Activated CD4-positive, alpha-beta T cell treated with anti-CD3 and anti-CD28 coated beads for 36 hours (primary cell): ENCODE data around the gene GRHL1. TPM values are rescaled to one million over a fixed set of nuclear protein-coding genes. Genes with fewer than 3 reads are reported as not detected.

Source experiments
- ATAC-seq: fragments of 200-7000 bp; cut with Tn5 transposase; one replicate; pipeline ENCODE4 v1.10.0; 2021; ENCODE audit warnings: mild to moderate bottlenecking, moderate library complexity
- CTCF ChIA-PET: fragments of 350-600 bp; sonication (Branson Sonifier 250); formaldehyde crosslinking; loops from one replicate; lab custom pipeline; 2021; ENCODE audit warnings: antibody characterized with exemption; lab: Charles Lee
- POLR2A ChIA-PET: fragments of 350-600 bp; sonication (Branson Sonifier 250); formaldehyde crosslinking; loops from one replicate; lab custom pipeline; 2021; ENCODE audit warnings: antibody characterized with exemption, inconsistent platforms; lab: Charles Lee
- DNase-seq: peaks from one replicate; pipeline ENCODE4 v3.0.0-alpha.2; 2020
- H3K27ac Mint-ChIP-seq: one replicate; pipeline ENCODE4 v1.8.0; 2021; ENCODE audit warnings: mixed read lengths
- H3K27me3 Mint-ChIP-seq: one replicate; pipeline ENCODE4 v1.8.0; 2021; ENCODE audit warnings: mixed read lengths
- H3K36me3 Mint-ChIP-seq: one replicate; pipeline ENCODE4 v1.8.0; 2021; ENCODE audit warnings: low read depth, mixed read lengths
- H3K4me1 Mint-ChIP-seq: one replicate; pipeline ENCODE4 v1.8.0; 2021; ENCODE audit warnings: mixed read lengths
- H3K4me3 Mint-ChIP-seq: one replicate; pipeline ENCODE4 v1.8.0; 2021; ENCODE audit warnings: mild to moderate bottlenecking, moderate library complexity, mixed read lengths
- H3K9me3 Mint-ChIP-seq: one replicate; pipeline ENCODE4 v1.8.0; 2021; ENCODE audit warnings: low read depth, mixed read lengths
- intact Hi-C, 2 experiments: fragments of 100-400 bp; cut with DNase I in 1 of 2; cut with micrococcal nuclease in 1 of 2; formaldehyde crosslinking; loops; one replicate each; pipeline versions ENCODE4 v1.14.2 to v1.15.1; 2022 to 2024; cut with DNase I, micrococcal nuclease
- total RNA-seq, 2 experiments: library from RNA; stranded (reverse); gene quantifications; one replicate each; pipeline ENCODE4 v1.2.3, GENCODE V29; 2021

GRHL1 gene
- total RNA-seq, 2 experiments from 2014 or later = 0.27 to 0.53 TPM

- POLR2A ChIA-PET = no interaction called here
- CTCF ChIA-PET = interaction anchor here (0.7 to 6.6 kb wide), 5 partner anchors 9 to 86 kb away, joined by 3 to 53 read pairs (median 3); no protein-coding TSS in a partner anchor
- no peaks in the 10 kb centered on the region for H3K9me3 Mint-ChIP-seq
- H3K36me3 Mint-ChIP-seq = no peaks in the 10 kb centered on the region
- peaks cover 13% of the 10 kb centered on the region for H3K4me1 Mint-ChIP-seq
- H3K27me3 Mint-ChIP-seq = no peaks in the 10 kb centered on the region
- no peak overlapping the region for H3K4me3 Mint-ChIP-seq
- intact Hi-C loops = no loop called here
- no peak for ATAC-seq
- no peak overlapping the region for H3K27ac Mint-ChIP-seq
- no peak for DNase-seq
Measured at GRCh38 chr2:9996321-9996720, 44.8 kb downstream of the GRHL1 start.

- Mint-ChIP-seq H3K27me3 (no peaks in the 10 kb centered on the region), H3K27ac (no peak overlapping the region), H3K9me3 (no peaks in the 10 kb centered on the region), H3K4me1 (peaks cover 13% of the 10 kb centered on the region), H3K36me3 (no peaks in the 10 kb centered on the region), H3K4me3 (no peak overlapping the region)
- intact Hi-C loops = no loop called here
- no peak for DNase-seq
- CTCF ChIA-PET = interaction anchor here (0.7 to 6.6 kb wide), 3 partner anchors 13 to 102 kb away, joined by 3 to 53 read pairs (median 3); no protein-coding TSS in a partner anchor
- POLR2A ChIA-PET = no interaction called here
- ATAC-seq = no peak
Measured at GRCh38 chr2:9997936-9998335, 46.4 kb downstream of the GRHL1 start.

- no peak for ATAC-seq
- Mint-ChIP-seq H3K36me3 (no peaks in the 10 kb centered on the region), H3K27ac (no peak overlapping the region), H3K9me3 (no peaks in the 10 kb centered on the region), H3K27me3 (no peaks in the 10 kb centered on the region), H3K4me3 (no peak overlapping the region), H3K4me1 (peaks cover 5% of the 10 kb centered on the region)
- DNase-seq = no peak
- ChIA-PET POLR2A (no interaction called here), CTCF (interaction anchor here (0.6 kb wide), 1 partner anchor 521 kb away, joined by 4 read pairs; no protein-coding TSS in a partner anchor)
- intact Hi-C loops = no loop called here
Measured at GRCh38 chr2:9998916-9999654, 47.6 kb downstream of the GRHL1 start.

- DNase-seq = no peak
- Mint-ChIP-seq H3K36me3 (no peaks in the 10 kb centered on the region), H3K4me3 (no peak overlapping the region), H3K27ac (no peak overlapping the region), H3K27me3 (no peaks in the 10 kb centered on the region), H3K9me3 (no peaks in the 10 kb centered on the region), H3K4me1 (peaks cover under 1% of the 10 kb centered on the region)
- ATAC-seq = no peak
- CTCF ChIA-PET = interaction anchor here (0.6 to 2.1 kb wide), 2 partner anchors 15 to 521 kb away, joined by 4 to 6 read pairs; no protein-coding TSS in a partner anchor
- intact Hi-C loops = no loop called here
- POLR2A ChIA-PET = no interaction called here
Measured at GRCh38 chr2:9999693-10000092, 48.2 kb downstream of the GRHL1 start.

- DNase-seq (no peak), ATAC-seq (no peak)
- H3K27ac Mint-ChIP-seq = no peak overlapping the region
- intact Hi-C loops = no loop called here
- H3K9me3 Mint-ChIP-seq = no peaks in the 10 kb centered on the region
- no peak overlapping the region for H3K4me3 Mint-ChIP-seq
- ChIA-PET POLR2A (no interaction called here), CTCF (interaction anchor here (2.1 kb wide), 1 partner anchor 16 kb away, joined by 6 read pairs; no protein-coding TSS in a partner anchor)
- no peaks in the 10 kb centered on the region for H3K4me1 Mint-ChIP-seq
- no peaks in the 10 kb centered on the region for H3K27me3 Mint-ChIP-seq
- H3K36me3 Mint-ChIP-seq = no peaks in the 10 kb centered on the region
Measured at GRCh38 chr2:10000541-10000940, 49.0 kb downstream of the GRHL1 start.

GRCh38 chr2:10001586-10001985 lies 50.1 kb downstream of the GRHL1 start:
- Mint-ChIP-seq H3K4me1 (no peaks in the 10 kb centered on the region), H3K27ac (no peak overlapping the region), H3K4me3 (no peak overlapping the region), H3K9me3 (no peaks in the 10 kb centered on the region), H3K27me3 (no peaks in the 10 kb centered on the region), H3K36me3 (no peaks in the 10 kb centered on the region)
- intact Hi-C loops = no loop called here
- DNase-seq (no peak), ATAC-seq (no peak)
- ChIA-PET CTCF (interaction anchor here (2.1 kb wide), 1 partner anchor 17 kb away, joined by 6 read pairs; no protein-coding TSS in a partner anchor), POLR2A (no interaction called here)

GRCh38 chr2:10002109-10002508 lies 50.6 kb downstream of the GRHL1 start:
- no peak overlapping the region for H3K4me3 Mint-ChIP-seq
- ChIA-PET POLR2A (no interaction called here), CTCF (no interaction called here)
- H3K27ac Mint-ChIP-seq = no peak overlapping the region
- no peaks in the 10 kb centered on the region for H3K9me3 Mint-ChIP-seq
- H3K4me1 Mint-ChIP-seq = no peaks in the 10 kb centered on the region
- H3K27me3 Mint-ChIP-seq = peaks cover 3% of the 10 kb centered on the region
- ATAC-seq (no peak), DNase-seq (no peak)
- H3K36me3 Mint-ChIP-seq = no peaks in the 10 kb centered on the region
- intact Hi-C loops = no loop called here

- intact Hi-C loops = no loop called here
- Mint-ChIP-seq H3K4me1 (no peaks in the 10 kb centered on the region), H3K36me3 (no peaks in the 10 kb centered on the region), H3K4me3 (no peak overlapping the region), H3K9me3 (no peaks in the 10 kb centered on the region), H3K27ac (no peak overlapping the region), H3K27me3 (peaks cover 5% of the 10 kb centered on the region)
- CTCF ChIA-PET = no interaction called here
- POLR2A ChIA-PET = no interaction called here
- ATAC-seq (no peak), DNase-seq (no peak)
Measured at GRCh38 chr2:10002681-10003080, 51.2 kb downstream of the GRHL1 start.

- no peak overlapping the region for H3K27ac Mint-ChIP-seq
- ATAC-seq = no peak
- no peak for DNase-seq
- no peaks in the 10 kb centered on the region for H3K36me3 Mint-ChIP-seq
- H3K27me3 Mint-ChIP-seq = peaks cover 9% of the 10 kb centered on the region
- ChIA-PET CTCF (no interaction called here), POLR2A (no interaction called here)
- intact Hi-C loops = no loop called here
- H3K4me3 Mint-ChIP-seq = no peak overlapping the region
- no peaks in the 10 kb centered on the region for H3K4me1 Mint-ChIP-seq
- no peaks in the 10 kb centered on the region for H3K9me3 Mint-ChIP-seq
Measured at GRCh38 chr2:10003206-10004125, 52.0 kb downstream of the GRHL1 start.

GRCh38 chr2:10004401-10004800 lies 52.9 kb downstream of the GRHL1 start:
- POLR2A ChIA-PET = no interaction called here
- H3K27me3 Mint-ChIP-seq = peaks cover 9% of the 10 kb centered on the region
- H3K36me3 Mint-ChIP-seq = no peaks in the 10 kb centered on the region
- CTCF ChIA-PET = no interaction called here
- DNase-seq (no peak), ATAC-seq (no peak)
- H3K4me1 Mint-ChIP-seq = no peaks in the 10 kb centered on the region
- H3K9me3 Mint-ChIP-seq = no peaks in the 10 kb centered on the region
- intact Hi-C loops = no loop called here
- H3K27ac Mint-ChIP-seq = no peak overlapping the region
- no peak overlapping the region for H3K4me3 Mint-ChIP-seq

- no peaks in the 10 kb centered on the region for H3K9me3 Mint-ChIP-seq
- peaks cover 9% of the 10 kb centered on the region for H3K27me3 Mint-ChIP-seq
- intact Hi-C loops = no loop called here
- H3K4me3 Mint-ChIP-seq = no peak overlapping the region
- ChIA-PET POLR2A (no interaction called here), CTCF (interaction anchor here (0.6 to 1.6 kb wide), 3 partner anchors 20 to 127 kb away, joined by 3 to 6 read pairs (median 3); no protein-coding TSS in a partner anchor)
- H3K27ac Mint-ChIP-seq = no peak overlapping the region
- ATAC-seq = no peak
- H3K4me1 Mint-ChIP-seq = no peaks in the 10 kb centered on the region
- no peaks in the 10 kb centered on the region for H3K36me3 Mint-ChIP-seq
- DNase-seq = no peak
Measured at GRCh38 chr2:10004836-10005235, 53.3 kb downstream of the GRHL1 start.
